Measurements from ENCODE around the gene TFF3. TPM values are rescaled to one million over a fixed set of nuclear protein-coding genes. Genes with fewer than 3 reads are reported as not detected.

The TFF3 gene
- polyA plus RNA-seq, 1 donor from 2014 or later: not detected

GRCh38 chr21:42331660-42332059 lies 16.5 kb upstream of the TFF3 start:
- H3K4me3 ChIP-seq (ENCODE audit: low read length): no peak overlapping the region
- TF ChIP-seq SMC3 (conservative IDR thresholded peaks at IDR 0.05; ENCODE audit: poor library complexity) (no peak), CTCF (IDR thresholded peaks at IDR 0.05; ENCODE audit: poor library complexity, severe bottlenecking) (no peak), RAD21 (conservative IDR thresholded peaks at IDR 0.05) (no peak), MXI1 (conservative IDR thresholded peaks at IDR 0.05; ENCODE audit: poor library complexity, severe bottlenecking) (no peak), EZH2 (IDR thresholded peaks at IDR 0.05; ENCODE audit: borderline replicate concordance, insufficient read depth, low read length, poor library complexity, severe bottlenecking) (no peak), EP300 (conservative IDR thresholded peaks at IDR 0.05; ENCODE audit: poor library complexity, severe bottlenecking) (no peak), POLR2AphosphoS5 (IDR thresholded peaks at IDR 0.05) (no peak), TAF1 (IDR thresholded peaks at IDR 0.05; ENCODE audit: low read depth) (no peak)
- TF ChIP-seq, protein P1, sequence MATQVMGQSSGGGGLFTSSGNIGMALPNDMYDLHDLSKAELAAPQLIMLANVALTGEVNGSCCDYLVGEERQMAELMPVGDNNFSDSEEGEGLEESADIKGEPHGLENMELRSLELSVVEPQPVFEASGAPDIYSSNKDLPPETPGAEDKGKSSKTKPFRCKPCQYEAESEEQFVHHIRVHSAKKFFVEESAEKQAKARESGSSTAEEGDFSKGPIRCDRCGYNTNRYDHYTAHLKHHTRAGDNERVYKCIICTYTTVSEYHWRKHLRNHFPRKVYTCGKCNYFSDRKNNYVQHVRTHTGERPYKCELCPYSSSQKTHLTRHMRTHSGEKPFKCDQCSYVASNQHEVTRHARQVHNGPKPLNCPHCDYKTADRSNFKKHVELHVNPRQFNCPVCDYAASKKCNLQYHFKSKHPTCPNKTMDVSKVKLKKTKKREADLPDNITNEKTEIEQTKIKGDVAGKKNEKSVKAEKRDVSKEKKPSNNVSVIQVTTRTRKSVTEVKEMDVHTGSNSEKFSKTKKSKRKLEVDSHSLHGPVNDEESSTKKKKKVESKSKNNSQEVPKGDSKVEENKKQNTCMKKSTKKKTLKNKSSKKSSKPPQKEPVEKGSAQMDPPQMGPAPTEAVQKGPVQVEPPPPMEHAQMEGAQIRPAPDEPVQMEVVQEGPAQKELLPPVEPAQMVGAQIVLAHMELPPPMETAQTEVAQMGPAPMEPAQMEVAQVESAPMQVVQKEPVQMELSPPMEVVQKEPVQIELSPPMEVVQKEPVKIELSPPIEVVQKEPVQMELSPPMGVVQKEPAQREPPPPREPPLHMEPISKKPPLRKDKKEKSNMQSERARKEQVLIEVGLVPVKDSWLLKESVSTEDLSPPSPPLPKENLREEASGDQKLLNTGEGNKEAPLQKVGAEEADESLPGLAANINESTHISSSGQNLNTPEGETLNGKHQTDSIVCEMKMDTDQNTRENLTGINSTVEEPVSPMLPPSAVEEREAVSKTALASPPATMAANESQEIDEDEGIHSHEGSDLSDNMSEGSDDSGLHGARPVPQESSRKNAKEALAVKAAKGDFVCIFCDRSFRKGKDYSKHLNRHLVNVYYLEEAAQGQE (IDR thresholded peaks at IDR 0.05; ENCODE audit: borderline replicate concordance): no peak
- H3K9me3 ChIP-seq (ENCODE audit: low read length): peaks cover 6% of the 10 kb centered on the region
- no peaks in the 10 kb centered on the region for H3F3A ChIP-seq (ENCODE audit: insufficient read depth, low read length, poor library complexity, severe bottlenecking)
- H3K9ac ChIP-seq (ENCODE audit: low read length): no peak overlapping the region
- no peaks in the 10 kb centered on the region for H3K79me2 ChIP-seq (replicated peaks; ENCODE audit: insufficient read depth, low read length)
- no peak overlapping the region for H3K4me2 ChIP-seq (ENCODE audit: low read length)
- no peaks in the 10 kb centered on the region for H3K36me3 ChIP-seq (ENCODE audit: insufficient read depth, low read length)
- no peaks in the 10 kb centered on the region for H3K9me2 ChIP-seq (ENCODE audit: insufficient read depth, low read length)
- no peak overlapping the region for H3K27ac ChIP-seq (ENCODE audit: low read length)
- H4K20me1 ChIP-seq (ENCODE audit: insufficient read depth): no peaks in the 10 kb centered on the region
- no peaks in the 10 kb centered on the region for H3K27me3 ChIP-seq (ENCODE audit: insufficient read depth, low read depth, low read length)
- no peak overlapping the region for H2AFZ ChIP-seq (ENCODE audit: low read depth, low read length)

- H3K27me3 ChIP-seq (ENCODE audit: insufficient read depth, low read depth, low read length): no peaks in the 10 kb centered on the region
- H3K36me3 ChIP-seq (ENCODE audit: insufficient read depth, low read length): no peaks in the 10 kb centered on the region
- no peak overlapping the region for H3K4me3 ChIP-seq (ENCODE audit: low read length)
- no peaks in the 10 kb centered on the region for H4K20me1 ChIP-seq (ENCODE audit: insufficient read depth)
- no peak overlapping the region for H3K27ac ChIP-seq (ENCODE audit: low read length)
- H3F3A ChIP-seq (ENCODE audit: insufficient read depth, low read length, poor library complexity, severe bottlenecking): no peaks in the 10 kb centered on the region
- TF ChIP-seq SMC3 (conservative IDR thresholded peaks at IDR 0.05; ENCODE audit: poor library complexity) (no peak), RAD21 (conservative IDR thresholded peaks at IDR 0.05) (no peak)
- H3K9me2 ChIP-seq (ENCODE audit: insufficient read depth, low read length): no peaks in the 10 kb centered on the region
- H3K79me2 ChIP-seq (replicated peaks; ENCODE audit: insufficient read depth, low read length): no peaks in the 10 kb centered on the region
- peaks cover 6% of the 10 kb centered on the region for H3K9me3 ChIP-seq (ENCODE audit: low read length)
- no peak overlapping the region for H2AFZ ChIP-seq (ENCODE audit: low read depth, low read length)
- no peak overlapping the region for H3K4me2 ChIP-seq (ENCODE audit: low read length)
- H3K9ac ChIP-seq (ENCODE audit: low read length): no peak overlapping the region
Measured at GRCh38 chr21:42330380-42331371, 15.5 kb upstream of the TFF3 start.

Data from neural cell (in vitro differentiated cells).